Islet precursor cell (in vitro differentiated cells): Measurements from ENCODE around the gene SPSB4.

ENCODE experiments used
- DNase-seq: peaks from one replicate; pipeline ENCODE4 v3.0.0-alpha.2; 2018

SPSB4 gene

GRCh38 chr3:141076797-141077571 is 25.8 kb downstream of the SPSB4 start:
- peak; percentile 86 for DNase-seq

- DNase-seq: peak; percentile 42
Measured at GRCh38 chr3:141077631-141078030, 26.5 kb downstream of the SPSB4 start.

GRCh38 chr3:141078200-141078599 is 27.1 kb downstream of the SPSB4 start:
- peak; percentile 73 for DNase-seq

GRCh38 chr3:141080431-141080830 is 29.3 kb downstream of the SPSB4 start:
- DNase-seq: no peak

GRCh38 chr3:141081141-141081795 is 30.1 kb downstream of the SPSB4 start:
- peak; percentile 96 for DNase-seq

- DNase-seq: peak; percentile 77
Measured at GRCh38 chr3:141082064-141082463, 30.9 kb downstream of the SPSB4 start.

- peak; percentile 37 for DNase-seq
Measured at GRCh38 chr3:141083226-141083625, 32.1 kb downstream of the SPSB4 start.

GRCh38 chr3:141083836-141084649 is 32.9 kb downstream of the SPSB4 start:
- peak; percentile 85 for DNase-seq

- DNase-seq: peak; percentile 49
Measured at GRCh38 chr3:141085343-141086070, 34.4 kb downstream of the SPSB4 start.

- DNase-seq: no peak
Measured at GRCh38 chr3:141086188-141086587, 35.0 kb downstream of the SPSB4 start.

- DNase-seq: peak; percentile 84
Measured at GRCh38 chr3:141087076-141087777, 36.1 kb downstream of the SPSB4 start.

- no peak for DNase-seq
Measured at GRCh38 chr3:141087778-141088130, 36.6 kb downstream of the SPSB4 start.

- DNase-seq: peak; percentile 77
Measured at GRCh38 chr3:141089339-141090152, 38.4 kb downstream of the SPSB4 start.

GRCh38 chr3:141091426-141091825 is 40.3 kb downstream of the SPSB4 start:
- DNase-seq: no peak

GRCh38 chr3:141092663-141093062 is 41.5 kb downstream of the SPSB4 start:
- no peak for DNase-seq

GRCh38 chr3:141093397-141093796 is 42.2 kb downstream of the SPSB4 start:
- no peak for DNase-seq

GRCh38 chr3:141093971-141094684 is 43.0 kb downstream of the SPSB4 start:
- DNase-seq: peak; percentile 81

GRCh38 chr3:141094790-141095545 is 43.8 kb downstream of the SPSB4 start:
- DNase-seq: peak; percentile 42

- peak; percentile 43 for DNase-seq
Measured at GRCh38 chr3:141095546-141095937, 44.4 kb downstream of the SPSB4 start.

GRCh38 chr3:141096164-141096563 is 45.0 kb downstream of the SPSB4 start:
- DNase-seq: peak; percentile 30
